ENCODE results near the gene CD200R1L.

The CD200R1L gene

GRCh38 chr3:112782491-112782890 is 64.2 kb downstream of the CD200R1L start:
- DNase-seq (ENCODE audit: extremely low read depth, low read depth), result no peak
- TF ChIP-seq CTCF (IDR thresholded peaks at IDR 0.05; ENCODE audit: low read depth, low read length), result no peak

GRCh38 chr3:112781599-112781998 is 65.1 kb downstream of the CD200R1L start:
- no peak for DNase-seq (ENCODE audit: extremely low read depth, low read depth)
- no peak for TF ChIP-seq CTCF (IDR thresholded peaks at IDR 0.05; ENCODE audit: low read depth, low read length)

- no peak for TF ChIP-seq CTCF (IDR thresholded peaks at IDR 0.05; ENCODE audit: low read depth, low read length)
- no peak for DNase-seq (ENCODE audit: extremely low read depth, low read depth)
These were observed 66.8 kb downstream of the CD200R1L start for GRCh38 chr3:112779558-112780480.

GRCh38 chr3:112779011-112779410 is 67.7 kb downstream of the CD200R1L start:
- DNase-seq (ENCODE audit: extremely low read depth, low read depth), result no peak
- TF ChIP-seq CTCF (IDR thresholded peaks at IDR 0.05; ENCODE audit: low read depth, low read length), result no peak

GRCh38 chr3:112778353-112778948 is 68.2 kb downstream of the CD200R1L start:
- no peak for TF ChIP-seq CTCF (IDR thresholded peaks at IDR 0.05; ENCODE audit: low read depth, low read length)
- DNase-seq (ENCODE audit: extremely low read depth, low read depth), result no peak

GRCh38 chr3:112777811-112778210 is 68.9 kb downstream of the CD200R1L start:
- DNase-seq (ENCODE audit: extremely low read depth, low read depth), result no peak
- TF ChIP-seq CTCF (IDR thresholded peaks at IDR 0.05; ENCODE audit: low read depth, low read length), result no peak

GRCh38 chr3:112776836-112777235 is 69.8 kb downstream of the CD200R1L start:
- no peak for TF ChIP-seq CTCF (IDR thresholded peaks at IDR 0.05; ENCODE audit: low read depth, low read length)
- no peak for DNase-seq (ENCODE audit: extremely low read depth, low read depth)
